GM21528 (cell line): ENCODE measurements around the gene HIPK3.
"Not testable (repeated sequence)": the region's sequence is repeated elsewhere in the genome, so short reads cannot be mapped to it uniquely, and the experiment has no call there.

ENCODE experiments used
- ATAC-seq: cut with Tn5 transposase; IDR thresholded peaks from one replicate; pipeline ENCODE4 v1.9.1; 2021; ENCODE audit warnings: mild to moderate bottlenecking, moderate library complexity; ENCODE audit not compliant: unreplicated experiment, low FRiP score

The HIPK3 gene

DNA sequence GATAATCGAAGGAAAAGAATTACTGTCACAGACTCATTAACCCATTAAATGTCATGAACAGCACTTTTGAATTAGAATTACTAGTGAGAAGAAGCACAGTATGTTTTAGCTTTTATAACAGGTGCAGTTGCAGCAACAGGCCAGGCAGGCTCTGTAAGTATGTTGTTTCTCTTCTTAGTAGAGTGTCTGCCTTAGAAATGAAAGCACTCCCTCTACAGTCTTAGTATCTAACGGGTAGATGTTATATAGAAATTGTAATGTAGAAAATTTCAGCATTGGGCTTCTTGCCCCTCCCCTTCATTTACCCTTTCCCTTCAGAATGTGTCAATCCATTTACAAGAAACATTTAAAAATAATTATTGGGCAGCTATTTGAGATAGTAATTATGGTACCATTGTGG lies 87.4 kb downstream of the HIPK3 start:
- no peak for ATAC-seq

GRCh38 chr11:33347490-33348125 lies 90.4 kb downstream of the HIPK3 start:
- peak; percentile 72 for ATAC-seq

DNA sequence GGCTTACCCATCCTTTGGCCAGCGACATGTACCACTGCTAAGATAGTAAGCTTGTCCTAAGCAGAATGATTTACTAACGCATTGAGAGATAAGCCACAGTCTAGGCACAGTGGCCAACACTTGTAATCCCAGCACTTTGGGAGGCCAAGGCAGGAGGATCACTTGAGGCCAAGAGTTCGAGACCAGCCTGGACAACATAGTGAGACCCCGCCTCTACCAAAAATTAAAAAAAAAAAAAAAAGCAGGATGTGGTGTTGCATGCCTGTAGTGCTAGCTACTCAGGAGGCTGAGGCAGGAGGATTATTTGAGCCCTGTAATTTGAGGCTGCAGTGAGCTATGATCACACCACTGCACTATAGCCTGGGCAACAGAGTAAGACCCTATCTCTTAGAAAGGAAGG lies 93.1 kb downstream of the HIPK3 start:
- no peak for ATAC-seq

- no peak for ATAC-seq
These were observed 101.1 kb downstream of the HIPK3 start for GRCh38 chr11:33358150-33358831.

DNA sequence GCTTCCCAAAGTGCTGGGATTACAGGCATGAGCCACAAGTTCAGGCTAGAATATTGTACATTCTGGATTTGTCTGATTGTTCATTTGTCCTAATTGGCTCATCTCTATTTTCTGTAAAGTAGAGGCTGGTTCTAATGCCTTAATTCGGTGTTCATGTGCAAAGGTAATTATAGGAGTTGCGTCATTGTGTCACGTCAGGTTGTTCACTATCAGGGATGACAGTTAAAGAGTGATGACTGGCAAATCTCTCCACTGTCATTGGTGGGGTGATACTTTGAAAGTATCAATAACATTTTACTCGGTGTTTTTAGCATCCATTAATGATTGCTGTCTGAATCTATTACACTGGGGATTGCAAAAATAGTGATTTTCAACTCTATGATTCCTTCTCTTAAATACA lies 103.5 kb downstream of the HIPK3 start:
- ATAC-seq = no peak

GRCh38 chr11:33362051-33362910 lies 105.1 kb downstream of the HIPK3 start:
- ATAC-seq = no peak

- no peak for ATAC-seq
These were observed 109.7 kb downstream of the HIPK3 start for GRCh38 chr11:33366918-33367317.

GRCh38 chr11:33368475-33368874 lies 111.3 kb downstream of the HIPK3 start:
- ATAC-seq = not testable (repeated sequence)

DNA sequence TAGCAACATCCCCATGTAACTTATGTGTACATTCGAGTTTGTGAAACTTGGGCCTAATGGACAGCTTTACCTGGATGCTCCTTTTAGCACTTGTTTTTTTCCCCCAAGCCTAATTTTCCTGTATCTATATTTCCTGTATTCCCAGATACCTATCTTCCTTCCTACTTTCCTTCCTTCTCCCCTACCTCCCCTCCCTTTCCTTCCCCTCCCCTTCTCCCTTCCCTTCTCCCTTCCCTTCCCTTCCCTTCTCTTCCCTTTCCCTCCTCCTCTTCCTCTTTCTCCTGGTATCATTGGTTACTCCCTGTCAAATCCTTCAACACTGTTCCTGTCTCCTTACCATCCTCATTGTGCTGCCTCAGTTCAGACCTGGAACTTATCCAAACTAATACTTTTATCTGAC lies 111.8 kb downstream of the HIPK3 start:
- ATAC-seq = no peak

- ATAC-seq = no peak
These were observed 116.5 kb downstream of the HIPK3 start for GRCh38 chr11:33373636-33374035.

DNA sequence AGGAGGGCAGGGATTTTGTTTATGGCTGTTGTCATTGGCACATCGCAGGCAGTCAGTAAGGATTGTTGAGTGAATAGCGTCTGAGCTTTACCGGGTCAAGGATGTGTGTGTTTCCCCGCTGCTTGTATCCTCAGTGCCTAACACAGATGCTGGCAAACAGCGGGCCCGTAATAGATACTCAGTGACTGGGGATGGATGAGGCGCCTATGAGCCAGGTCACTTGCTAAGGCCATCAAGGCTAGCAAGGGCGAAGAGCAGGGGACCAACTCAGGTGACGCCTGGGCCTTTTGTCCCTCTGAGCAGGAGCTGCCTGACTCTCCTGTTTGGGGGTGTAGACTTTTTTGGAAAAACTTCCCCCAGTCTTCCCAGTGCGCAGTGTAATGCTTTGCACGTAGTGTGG lies 118.1 kb downstream of the HIPK3 start:
- ATAC-seq = no peak

GRCh38 chr11:33375688-33376311 lies 118.6 kb downstream of the HIPK3 start, which contains the start of gene KIAA1549L:
KIAA1549L (plus strand) TSS chr11:33376108.
- ATAC-seq = no peak

DNA sequence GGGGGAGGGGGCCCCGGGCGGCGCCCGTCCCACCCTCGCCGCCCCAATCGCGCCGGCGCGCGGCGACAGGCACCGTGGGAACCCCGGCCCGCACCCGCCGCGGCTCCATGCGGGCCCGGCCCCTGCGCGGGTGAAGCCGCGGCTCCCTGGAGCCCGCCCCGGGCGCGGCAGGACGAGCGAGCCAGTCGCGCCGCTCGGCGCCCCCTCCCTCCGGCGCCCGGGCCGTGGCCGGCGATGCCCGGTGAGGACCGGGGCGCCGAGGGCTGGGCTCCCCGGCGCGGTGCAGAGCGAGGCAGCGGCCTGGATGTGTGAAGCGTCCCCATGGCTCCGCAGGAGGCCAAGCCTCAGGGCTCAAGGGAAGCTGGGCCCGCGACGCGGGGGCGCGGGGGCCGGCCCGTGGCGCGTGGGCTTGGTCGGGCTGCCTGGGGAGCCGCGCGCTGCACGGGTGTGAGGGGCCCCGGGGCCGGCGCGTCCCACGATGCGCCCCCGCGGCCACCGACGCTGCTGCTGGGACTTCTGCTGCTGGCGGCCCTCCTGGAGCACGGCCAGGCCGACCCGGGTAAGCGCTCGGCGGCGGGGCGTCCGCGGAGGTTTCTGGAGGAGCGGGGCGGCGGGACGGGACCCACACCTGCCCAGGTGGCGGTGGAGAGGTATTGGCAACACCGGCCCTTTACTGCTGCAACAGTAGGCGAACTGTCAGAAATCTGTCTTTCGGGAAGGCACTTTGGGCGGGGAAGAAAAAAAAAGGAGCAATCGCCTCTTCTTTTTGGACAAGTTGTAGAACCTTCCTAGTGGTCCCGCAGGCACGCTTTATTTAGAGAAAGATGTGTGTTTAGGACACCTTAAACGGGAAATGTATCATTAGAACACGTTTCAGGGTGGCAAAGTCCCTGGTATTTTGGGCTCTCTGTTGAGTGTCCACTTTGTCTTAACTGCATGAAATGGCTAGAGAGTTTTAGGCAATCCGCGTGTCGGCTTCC lies 119.4 kb downstream of the HIPK3 start:
- no peak for ATAC-seq

GRCh38 chr11:33377412-33378370 lies 120.5 kb downstream of the HIPK3 start:
- no peak for ATAC-seq

DNA sequence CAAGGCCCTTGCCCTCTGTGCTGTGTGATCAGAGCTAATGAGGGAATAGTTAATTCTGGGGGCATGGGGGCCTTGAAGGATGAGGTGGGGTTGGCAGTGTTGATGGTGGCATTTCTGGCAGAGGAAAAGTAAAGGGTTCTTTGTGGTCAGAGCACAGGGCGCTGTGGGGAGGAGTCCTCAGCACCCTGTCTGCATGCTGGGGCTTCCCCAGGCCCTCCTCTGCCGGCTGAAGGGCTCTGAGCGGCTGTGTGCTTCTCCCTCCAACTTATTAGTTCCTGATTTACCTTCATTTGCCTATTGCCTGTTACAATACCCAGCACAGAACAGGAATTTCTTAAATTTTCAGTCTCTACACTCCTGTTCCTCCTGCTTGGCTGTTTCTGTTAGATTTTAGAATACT lies 122.8 kb downstream of the HIPK3 start:
- no peak for ATAC-seq

DNA sequence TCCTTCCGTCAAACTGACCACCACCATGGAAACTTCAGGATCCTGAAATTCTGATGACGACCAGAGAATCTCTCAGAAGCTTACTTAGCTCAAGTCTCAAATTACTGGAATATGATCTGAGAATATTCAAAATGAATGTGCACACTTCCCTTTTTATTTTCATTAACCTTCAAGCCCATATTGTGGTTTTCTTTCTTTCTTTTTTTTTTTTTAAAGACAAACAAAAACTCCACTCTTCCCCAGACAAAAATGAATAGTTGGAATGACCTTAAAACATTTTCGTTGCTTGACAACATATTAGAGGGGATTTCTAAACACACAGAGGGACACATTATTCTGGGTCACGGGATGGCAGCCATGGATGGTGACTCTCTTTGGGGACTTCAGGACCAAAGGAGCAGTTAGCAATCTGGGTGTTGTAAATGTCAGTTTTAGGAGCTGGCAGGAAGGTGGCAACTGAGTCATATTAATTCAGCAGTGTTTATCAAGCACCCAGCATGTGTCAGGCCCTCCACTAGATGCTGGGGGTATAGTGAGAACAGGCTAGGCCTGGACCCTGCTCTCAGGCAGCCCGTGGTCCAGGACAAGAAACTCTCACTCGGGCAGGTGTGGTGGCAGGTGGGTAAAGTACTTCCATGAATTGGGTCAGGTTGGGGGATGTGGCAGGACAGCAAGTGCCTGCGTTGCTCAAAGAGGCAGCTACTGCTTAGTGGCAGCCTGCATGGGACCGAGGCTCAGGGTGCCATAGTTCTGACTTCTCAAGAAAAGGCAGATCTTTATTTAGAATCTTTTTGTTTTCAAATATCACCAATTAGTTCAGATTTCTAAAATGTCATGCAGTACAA lies 126.1 kb downstream of the HIPK3 start:
- no peak for ATAC-seq

DNA sequence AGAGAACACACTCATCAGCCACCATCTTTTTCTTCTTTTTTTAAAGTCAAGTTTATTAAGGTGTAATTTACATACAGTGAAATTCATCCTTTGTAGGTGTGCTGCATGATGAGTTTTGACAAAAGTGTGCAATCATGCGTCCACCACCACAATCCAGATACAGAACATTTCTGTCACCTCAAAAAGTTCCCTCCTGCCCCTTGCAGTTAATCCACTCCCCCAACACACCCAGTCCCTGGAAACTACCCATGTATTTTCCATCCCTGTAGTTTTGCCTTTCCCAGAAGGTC lies 126.7 kb downstream of the HIPK3 start:
- no peak for ATAC-seq

DNA sequence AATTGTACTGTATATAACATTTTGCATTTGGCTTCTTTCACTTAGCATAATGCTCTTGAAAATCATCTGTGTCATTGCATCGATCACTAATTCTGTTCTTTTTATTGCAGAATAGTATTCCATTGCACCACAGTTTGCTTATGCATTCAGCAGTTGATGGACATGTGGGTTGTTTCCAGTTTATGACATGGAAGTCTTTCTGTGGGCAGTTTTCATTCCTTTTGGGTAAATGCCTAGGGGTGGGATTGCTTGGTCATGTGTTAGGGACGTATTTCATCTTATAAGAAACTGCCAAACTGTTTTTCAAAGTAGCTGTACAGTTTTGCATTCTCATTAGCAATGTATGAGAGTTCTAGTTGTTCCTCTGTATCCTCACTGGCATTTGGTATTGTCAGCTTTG lies 127.0 kb downstream of the HIPK3 start:
- ATAC-seq = no peak
